Endothelial cell of umbilical vein (primary cell): ENCODE measurements around the gene CASP12. TPM values are rescaled to one million over a fixed set of nuclear protein-coding genes. Genes with fewer than 3 reads are reported as not detected.

Source experiments
- BruUV-seq: library from RNA; stranded (reverse); fragments of 400-500 nt; replicated peaks from 2 replicates; lab custom pipeline; 2021; lab: Mats Ljungman, UMichigan
- CTCF ChIA-PET: fragments of 300-600, 350-600 bp; sonication (Branson Sonifier 250); formaldehyde crosslinking; loops from one replicate; lab custom pipeline; 2021; ENCODE audit warnings: antibody characterized with exemption, inconsistent platforms; lab: Charles Lee
- POLR2A ChIA-PET: fragments of 300-600, 350-600 bp; sonication (Branson Sonifier 250); formaldehyde crosslinking; loops from one replicate; lab custom pipeline; 2021; ENCODE audit warnings: antibody characterized with exemption, inconsistent platforms; lab: Charles Lee
- DNase-seq: peaks from one replicate; pipeline ENCODE4 v3.0.0-alpha.2; 2011; ENCODE audit warnings: low read depth, low spot score
- FAIRE-seq: peaks from 2 replicates; lab custom pipeline; 2011; peaks lifted over from hg19 to GRCh38; lab: Jason Lieb, UNC
- H2AFZ ChIP-seq: 2 replicates; pipeline ENCODE4 v1.6.0; 2012; ENCODE audit warnings: low read depth, low read length, control low read depth, inconsistent platforms
- H3K27ac ChIP-seq: 2 replicates; pipeline ENCODE4 v1.5.1; 2011; ENCODE audit warnings: low read depth, mild to moderate bottlenecking, control low read depth, low read length, moderate library complexity; ENCODE audit not compliant: insufficient read depth
- H3K27me3 ChIP-seq, 2 experiments: 2 replicates each; pipeline versions ENCODE4 v1.6.0 to v1.6.1; 2011; ENCODE audit warnings: low read length in 2 of 2, mixed read lengths in 1 of 2; ENCODE audit not compliant: control insufficient read depth in 2 of 2, insufficient read depth in 2 of 2
- H3K36me3 ChIP-seq, 2 experiments: 2 replicates in 1 of 2; 3 replicates in 1 of 2; pipeline ENCODE4 v1.5.1; 2011; ENCODE audit warnings: low read length in 2 of 2, mild to moderate bottlenecking in 1 of 2, moderate library complexity in 1 of 2; ENCODE audit not compliant: control insufficient read depth in 2 of 2, insufficient read depth in 2 of 2; ENCODE audit errors: extremely low read depth in 1 of 2
- H3K4me1 ChIP-seq: 3 replicates; pipeline ENCODE4 v1.5.1; 2011; ENCODE audit warnings: mild to moderate bottlenecking, low read length; ENCODE audit not compliant: control insufficient read depth, insufficient read depth; ENCODE audit errors: extremely low read depth
- H3K4me2 ChIP-seq: 2 replicates; pipeline ENCODE4 v1.6.1; 2011; ENCODE audit warnings: low read length, control low read depth, mixed read lengths; ENCODE audit not compliant: insufficient read depth
- H3K4me3 ChIP-seq, 3 experiments: fragments of 200-600 bp in 1 of 3; sonication (generic), shearing (Covaris generic) in 1 of 3; replicated peaks in 1 of 3; 2 replicates each; pipeline ENCODE4 v1.5.1; 2011 to 2016; ENCODE audit warnings: control low read depth in 3 of 3, low read length in 3 of 3, mild to moderate bottlenecking in 2 of 3, inconsistent platforms in 1 of 3, low read depth in 1 of 3, moderate library complexity in 1 of 3; ENCODE audit not compliant: insufficient read depth in 1 of 3
- H3K79me2 ChIP-seq: 2 replicates; pipeline ENCODE4 v1.6.0; 2012; ENCODE audit warnings: low read length, inconsistent platforms; ENCODE audit not compliant: control insufficient read depth, insufficient read depth
- H3K9ac ChIP-seq: replicated peaks from 2 replicates; pipeline ENCODE3; 2011; ENCODE audit warnings: low read length, control low read depth; ENCODE audit not compliant: insufficient read depth; ENCODE audit errors: extremely low read depth
- H3K9me1 ChIP-seq: replicated peaks from 3 replicates; pipeline ENCODE4 v1.6.0; 2011; ENCODE audit warnings: mild to moderate bottlenecking, low read length; ENCODE audit not compliant: control insufficient read depth, insufficient read depth; ENCODE audit errors: extremely low read depth
- H3K9me3 ChIP-seq: replicated peaks from 2 replicates; pipeline ENCODE4 v1.5.1; 2012; ENCODE audit warnings: low read length, inconsistent platforms; ENCODE audit not compliant: control insufficient read depth, insufficient read depth
- H4K20me1 ChIP-seq: replicated peaks from 2 replicates; pipeline ENCODE3; 2011; ENCODE audit warnings: mild to moderate bottlenecking, low read length; ENCODE audit not compliant: control insufficient read depth, insufficient read depth; ENCODE audit errors: extremely low read depth
- CTCF ChIP-seq, 2 donors: IDR thresholded peaks; 1 replicate in 1 of 2; 2 replicates in 1 of 2; pipeline ENCODE4 v1.5.1; 2011; ENCODE audit warnings: low read length in 2 of 2, mild to moderate bottlenecking in 2 of 2, moderate library complexity in 2 of 2, control low read depth in 1 of 2, inconsistent platforms in 1 of 2, low read depth in 1 of 2; ENCODE audit not compliant: insufficient read depth in 1 of 2; ENCODE audit errors: extremely low read depth in 1 of 2
- EZH2 ChIP-seq: IDR thresholded peaks from 2 replicates; pipeline ENCODE4 v1.6.1; 2012; ENCODE audit warnings: borderline replicate concordance, low read depth, mild to moderate bottlenecking, moderate library complexity, low read length, inconsistent platforms; ENCODE audit not compliant: severe bottlenecking
- FOS ChIP-seq: IDR thresholded peaks from 2 replicates; pipeline ENCODE4 v1.6.1; 2011; ENCODE audit warnings: mild to moderate bottlenecking, low read length, moderate library complexity, borderline replicate concordance; ENCODE audit not compliant: insufficient read depth
- GATA2 ChIP-seq: IDR thresholded peaks from 2 replicates; pipeline ENCODE4 v1.7.0; 2011; ENCODE audit warnings: low read depth, mild to moderate bottlenecking, moderate library complexity, mixed read lengths, low read length; ENCODE audit not compliant: insufficient read length, insufficient read depth
- JUN ChIP-seq: IDR thresholded peaks from 2 replicates; pipeline ENCODE4 v1.6.1; 2011; ENCODE audit warnings: borderline replicate concordance, low read depth; ENCODE audit not compliant: insufficient read length, insufficient read depth
- MYC ChIP-seq: IDR thresholded peaks from one replicate; pipeline ENCODE4 v1.6.1; 2011; ENCODE audit warnings: mild to moderate bottlenecking, low read depth, low read length
- POLR2A ChIP-seq: IDR thresholded peaks from 2 replicates; pipeline ENCODE4 v1.6.1; 2012; ENCODE audit warnings: low read depth, mild to moderate bottlenecking, control low read depth, low read length
- POLR2AphosphoS5 ChIP-seq: IDR thresholded peaks from 2 replicates; pipeline ENCODE4 v1.6.1; 2012; ENCODE audit warnings: low read depth, mild to moderate bottlenecking, control low read depth, low read length, moderate library complexity; ENCODE audit not compliant: insufficient read depth
- dilution Hi-C: fragments of 300-500 bp; cut with MboI; formaldehyde crosslinking; loops from one replicate; pipeline ENCODE4 v1.15.0; 2019; ENCODE audit warnings: low sequenced_read_pairs; ENCODE audit not compliant: extremely low pct_ligation_motif_present
- intact Hi-C: fragments of 100-400 bp; cut with micrococcal nuclease; formaldehyde crosslinking; loops from one replicate; pipeline ENCODE4 v1.10.0; 2022
- polyA plus RNA-seq, 4 experiments: library from polyadenylated mRNA; depleted of rRNA in 3 of 4; stranded (reverse) in 3 of 4; unstranded in 1 of 4; fragments of >200 nt; gene quantifications; 2 replicates each; pipeline versions ENCODE4 v1.2.1 to v1.2.3, GENCODE V29; 2011 to 2012; ENCODE audit warnings: missing spikeins in 1 of 4
- total RNA-seq: library from RNA; stranded (reverse); gene quantifications from 2 replicates; pipeline ENCODE4 v1.2.3, GENCODE V29; 2021
- TF ChIP-seq, protein P1 (sequence below): IDR thresholded peaks from 2 replicates; pipeline ENCODE4 v1.6.1; 2011; ENCODE audit not compliant: insufficient read depth, insufficient read length

The CASP12 gene
- total and polyA plus RNA-seq, 2 donors (not counting 3 experiments of a cell fraction or from before 2014, with no cell fraction given): 1.4 to 3.9 TPM

DNA sequence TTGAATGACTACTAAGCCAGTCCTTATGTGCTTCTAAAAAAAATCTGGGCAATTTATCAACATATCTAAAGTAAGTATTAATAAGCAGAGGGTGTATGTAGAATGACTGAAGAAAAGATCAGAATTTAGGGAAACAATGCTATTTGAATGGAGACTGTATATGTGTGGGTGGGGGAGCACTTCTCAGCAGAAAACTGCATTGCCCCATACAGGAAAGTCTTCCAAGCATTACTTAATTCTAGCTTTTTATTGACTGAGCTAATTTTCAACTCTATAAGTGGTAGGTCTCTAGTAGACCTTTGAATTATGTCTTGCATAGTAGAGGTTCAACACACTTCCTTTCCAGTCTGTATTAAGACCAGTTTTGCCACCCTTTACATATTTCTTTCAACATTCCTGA, 41.7 kb downstream of the CASP12 start:
- Histone ChIP-seq H3K27ac (no peak overlapping the region), H3K9me1 (no peaks in the 10 kb centered on the region), H3K36me3 (no peaks in the 10 kb centered on the region), H3K9me3 (no peaks in the 10 kb centered on the region), H3K27me3 (no peaks in the 10 kb centered on the region), H3K9ac (no peak overlapping the region), H3K4me1 (no peaks in the 10 kb centered on the region), H3K79me2 (no peaks in the 10 kb centered on the region), H2AFZ (no peak overlapping the region), H4K20me1 (no peaks in the 10 kb centered on the region), H3K4me3 (no peak overlapping the region), H3K4me2 (no peak overlapping the region)
- FAIRE-seq (no peak), DNase-seq (no peak)
- TF ChIP-seq MYC: no peak
- no peak for TF ChIP-seq POLR2AphosphoS5
- TF ChIP-seq, protein P1, sequence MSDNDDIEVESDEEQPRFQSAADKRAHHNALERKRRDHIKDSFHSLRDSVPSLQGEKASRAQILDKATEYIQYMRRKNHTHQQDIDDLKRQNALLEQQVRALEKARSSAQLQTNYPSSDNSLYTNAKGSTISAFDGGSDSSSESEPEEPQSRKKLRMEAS: no peak
- no peak for TF ChIP-seq JUN
- TF ChIP-seq EZH2: no peak
- no peak for TF ChIP-seq GATA2
- dilution Hi-C loops (no loop called here), intact Hi-C loops (no loop called here)
- ChIA-PET POLR2A (no interaction called here), CTCF (no interaction called here)
- no TSS peak for BruUV-seq

- Histone ChIP-seq H4K20me1 (no peaks in the 10 kb centered on the region), H3K4me3 (no peak overlapping the region), H3K9me1 (no peaks in the 10 kb centered on the region), H3K9me3 (no peaks in the 10 kb centered on the region), H3K4me2 (no peak overlapping the region), H3K27ac (no peak overlapping the region), H3K4me1 (no peaks in the 10 kb centered on the region), H2AFZ (no peak overlapping the region), H3K36me3 (no peaks in the 10 kb centered on the region), H3K9ac (no peak overlapping the region), H3K79me2 (no peaks in the 10 kb centered on the region), H3K27me3 (no peaks in the 10 kb centered on the region)
- dilution Hi-C loops (no loop called here), intact Hi-C loops (no loop called here)
- no peak for FAIRE-seq
- ChIA-PET POLR2A (no interaction called here), CTCF (no interaction called here)
- TF ChIP-seq POLR2A (no peak), EZH2 (no peak), POLR2AphosphoS5 (no peak), JUN (no peak), MYC (no peak), GATA2 (no peak), CTCF (IDR thresholded peaks at IDR 0.05; ENCODE audit: extremely low read depth in 1 of 2, insufficient read depth in 1 of 2, low read depth in 1 of 2, low read length in 2 of 2) (no peak), FOS (no peak)
- TF ChIP-seq, protein P1: no peak
- no TSS peak for BruUV-seq
- DNase-seq: no peak
Observed at GRCh38 chr11:104855965-104856364, 42.3 kb downstream of the CASP12 start.
